IMR-90 (cell line): ENCODE data around the gene OXCT2. TPM values are rescaled to one million over a fixed set of nuclear protein-coding genes. Genes with fewer than 3 reads are reported as not detected.

Experiments used
- ATAC-seq: fragments of 200-7000 bp; cut with Tn5 transposase; 2 replicates; pipeline ENCODE4 v1.9.1; 2020; ENCODE audit warnings: low read depth, mild to moderate bottlenecking, moderate library complexity
- BruUV-seq: library from RNA; stranded (reverse); fragments of 400-500 nt; replicated peaks from 2 replicates; lab custom pipeline; 2021; lab: Mats Ljungman, UMichigan
- CTCF ChIA-PET: fragments of 300-600 bp; formaldehyde crosslinking; extraction: SDS; loops from one replicate; lab custom pipeline; 2021; ENCODE audit warnings: antibody characterized with exemption; lab: Yijun Ruan, JAX
- POLR2A ChIA-PET: fragments of 300-600 bp; sonication (Branson Sonifier 250); formaldehyde crosslinking; loops from one replicate; lab custom pipeline; 2022; ENCODE audit warnings: antibody characterized with exemption; ENCODE audit not compliant: unreplicated experiment; lab: Charles Lee
- DNase-seq: peaks from one replicate; pipeline ENCODE4 v3.0.0; 2013
- H2AFZ ChIP-seq: replicated peaks from 2 replicates; pipeline ENCODE3; 2013; ENCODE audit warnings: low read length, mild to moderate bottlenecking; ENCODE audit not compliant: poor library complexity
- H2AK5ac ChIP-seq: 2 replicates; pipeline ENCODE4 v1.6.1; 2013; ENCODE audit warnings: low read depth, low read length, inconsistent platforms
- H2AK9ac ChIP-seq: replicated peaks from 2 replicates; pipeline ENCODE3; 2013; ENCODE audit warnings: mild to moderate bottlenecking, low read depth, low read length, moderate library complexity; ENCODE audit not compliant: poor library complexity
- H2BK120ac ChIP-seq: 2 replicates; pipeline ENCODE4 v1.6.1; 2013; ENCODE audit warnings: low read depth, low read length, inconsistent platforms
- H2BK15ac ChIP-seq: 3 replicates; pipeline ENCODE4 v1.6.1; 2013; ENCODE audit warnings: low read depth, low read length, inconsistent platforms
- H2BK20ac ChIP-seq: 2 replicates; pipeline ENCODE4 v1.6.1; 2013; ENCODE audit warnings: low read depth, mild to moderate bottlenecking, inconsistent platforms, low read length, moderate library complexity
- H2BK5ac ChIP-seq: 2 replicates; pipeline ENCODE4 v1.6.1; 2013; ENCODE audit warnings: mild to moderate bottlenecking, low read depth, low read length, inconsistent platforms; ENCODE audit not compliant: poor library complexity, severe bottlenecking
- H3K14ac ChIP-seq: replicated peaks from 2 replicates; pipeline ENCODE4 v1.6.1; 2013; ENCODE audit warnings: low read depth, low read length, inconsistent platforms
- H3K18ac ChIP-seq: 2 replicates; pipeline ENCODE4 v1.6.1; 2013; ENCODE audit warnings: low read depth, low read length, control low read depth
- H3K23ac ChIP-seq: 2 replicates; pipeline ENCODE4 v1.6.1; 2013; ENCODE audit warnings: low read depth, low read length, inconsistent platforms
- H3K27ac ChIP-seq: 2 replicates; pipeline ENCODE4 v1.5.1; 2013; ENCODE audit warnings: mild to moderate bottlenecking, control low read depth, low read length; ENCODE audit not compliant: insufficient read depth
- H3K27me3 ChIP-seq: 2 replicates; pipeline ENCODE4 v1.6.1; 2013; ENCODE audit warnings: low read length; ENCODE audit not compliant: control insufficient read depth, insufficient read depth
- H3K36me3 ChIP-seq: 2 replicates; pipeline ENCODE4 v1.6.1; 2013; ENCODE audit warnings: low read length, mixed read lengths; ENCODE audit not compliant: control insufficient read depth, insufficient read depth
- H3K4ac ChIP-seq: 2 replicates; pipeline ENCODE4 v1.6.1; 2013; ENCODE audit warnings: low read depth, low read length, inconsistent platforms
- H3K4me1 ChIP-seq: 2 replicates; pipeline ENCODE4 v1.6.1; 2013; ENCODE audit warnings: low read length, mixed read lengths; ENCODE audit not compliant: control insufficient read depth, insufficient read depth
- H3K4me2 ChIP-seq: 2 replicates; pipeline ENCODE4 v1.6.1; 2013; ENCODE audit warnings: low read depth, mild to moderate bottlenecking, control low read depth, low read length, moderate library complexity
- H3K4me3 ChIP-seq: 2 replicates; pipeline ENCODE4 v1.5.1; 2013; ENCODE audit warnings: low read depth, mild to moderate bottlenecking, control low read depth, low read length, moderate library complexity; ENCODE audit not compliant: insufficient read depth
- H3K56ac ChIP-seq: 2 replicates; pipeline ENCODE4 v1.6.1; 2013; ENCODE audit warnings: low read length, inconsistent platforms; ENCODE audit not compliant: insufficient read depth; ENCODE audit errors: extremely low read depth
- H3K79me1 ChIP-seq, 2 experiments: 2 replicates each; pipeline ENCODE4 v1.6.1; 2013; ENCODE audit warnings: low read length in 2 of 2, inconsistent platforms in 1 of 2, low read depth in 1 of 2
- H3K9ac ChIP-seq: 2 replicates; pipeline ENCODE4 v1.6.1; 2013; ENCODE audit warnings: low read depth, low read length, control low read depth
- H3K9me1 ChIP-seq: 2 replicates; pipeline ENCODE4 v1.6.1; 2013; ENCODE audit warnings: low read length, inconsistent platforms; ENCODE audit not compliant: insufficient read depth
- H3K9me3 ChIP-seq: 2 replicates; pipeline ENCODE4 v1.6.1; 2013; ENCODE audit warnings: low read length; ENCODE audit not compliant: control insufficient read depth, insufficient read depth
- H4K20me1 ChIP-seq: 2 replicates; pipeline ENCODE4 v1.6.1; 2013; ENCODE audit warnings: low read length, inconsistent platforms; ENCODE audit not compliant: insufficient read depth
- H4K5ac ChIP-seq: 2 replicates; pipeline ENCODE4 v1.6.1; 2013; ENCODE audit warnings: mild to moderate bottlenecking, low read depth, low read length, control low read depth
- H4K8ac ChIP-seq, 2 experiments: 2 replicates each; pipeline ENCODE4 v1.6.1; 2013; ENCODE audit warnings: low read depth in 2 of 2, low read length in 2 of 2, control low read depth in 1 of 2, inconsistent platforms in 1 of 2
- H4K91ac ChIP-seq: 2 replicates; pipeline ENCODE4 v1.6.1; 2013; ENCODE audit warnings: low read depth, low read length, inconsistent platforms; ENCODE audit not compliant: insufficient read depth
- CHD1 ChIP-seq: IDR thresholded peaks from 2 replicates; pipeline ENCODE4 v1.6.1; 2012; ENCODE audit warnings: low read depth, low read length, improper control_type of control experiment
- CTCF ChIP-seq: conservative IDR thresholded peaks from 2 replicates; pipeline ENCODE4 v1.5.1; 2012; ENCODE audit warnings: mild to moderate bottlenecking, low read depth, low read length, improper control_type of control experiment
- MAFK ChIP-seq: IDR thresholded peaks from 2 replicates; pipeline ENCODE4 v1.6.1; 2012; ENCODE audit warnings: low read depth, low read length, improper control_type of control experiment
- SMC3 ChIP-seq: fragments of 150-350 bp; IDR thresholded peaks from 2 replicates; pipeline ENCODE4 v1.6.1; 2016; ENCODE audit warnings: low read depth, mild to moderate bottlenecking, antibody characterized with exemption, low read length, moderate library complexity
- WGBS, 2 experiments: methylation state at CpG; one replicate each; pipeline versions ENCODE4 v1.1.5 to v1.1.7; 2013; ENCODE audit warnings: missing lambda C conversion rate in 2 of 2; ENCODE audit not compliant: insufficient read length in 1 of 2; ENCODE audit errors: extremely low coverage in 2 of 2; 5-methylcytosine and 5-hydroxymethylcytosine counted together
- dilution Hi-C: fragments of 300-500 bp; cut with HindIII; formaldehyde crosslinking; loops from one replicate; pipeline ENCODE4 v1.14.3; 2018; ENCODE audit warnings: low sequenced_read_pairs; ENCODE audit not compliant: unreplicated experiment
- in situ Hi-C: fragments of 300-500 bp; cut with MboI; formaldehyde crosslinking; loops from 3 replicates; pipeline ENCODE4 v1.14.3; 2019; ENCODE audit warnings: low sequenced_read_pairs, inconsistent platforms, mixed read lengths
- intact Hi-C: fragments of 100-400 bp; cut with micrococcal nuclease; formaldehyde crosslinking; loops from 2 replicates; pipeline ENCODE4 v1.10.0; 2022
- polyA plus RNA-seq, 3 experiments: library from polyadenylated mRNA; depleted of rRNA; stranded (reverse); fragments of >200 nt; gene quantifications; 2 replicates each; pipeline ENCODE4 v1.2.3, GENCODE V29; 2012; ENCODE audit warnings: low replicate concordance in 1 of 3
- total RNA-seq: library from RNA; depleted of rRNA; stranded (reverse); fragments of >200 nt; gene quantifications from 2 replicates; pipeline ENCODE4 v1.2.3, GENCODE V29; 2012

The OXCT2 gene
- total and polyA plus RNA-seq, 2 of the 4 experiments (the other 2 are of a cell fraction): 0.18 to 0.22 TPM

DNA sequence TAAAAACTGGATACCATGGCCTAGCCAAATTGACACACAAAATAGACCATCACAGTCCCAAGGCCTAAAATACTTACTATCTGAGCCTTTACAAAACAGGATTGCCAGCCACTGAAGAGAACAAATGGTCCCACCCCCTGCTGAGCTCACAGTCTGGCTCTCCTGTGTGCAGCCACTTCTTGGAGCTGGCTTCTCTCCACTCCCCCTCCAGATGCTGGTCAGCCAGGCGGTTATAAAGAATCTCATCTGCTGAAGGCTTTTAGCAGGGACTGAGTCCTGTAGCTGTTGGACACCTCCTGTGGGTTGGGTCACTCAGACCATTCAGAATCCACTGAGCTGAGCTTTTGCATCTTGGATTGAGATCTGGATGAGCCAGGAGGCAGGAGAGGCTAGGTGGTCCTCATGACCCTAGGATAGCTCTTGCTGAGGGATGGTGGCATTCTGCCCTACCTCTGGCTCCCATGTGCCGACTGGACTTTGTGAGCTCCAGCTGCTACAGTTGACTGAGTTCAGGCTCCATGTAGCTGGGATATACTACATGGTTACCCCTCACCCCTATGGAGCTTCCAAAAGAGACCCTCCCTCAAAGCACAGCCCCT lies 16.1 kb downstream of the OXCT2 start:
- no peak overlapping the region for H2BK20ac ChIP-seq
- ATAC-seq: no peak
- no peak overlapping the region for H2BK120ac ChIP-seq
- no peak for DNase-seq
- H3K9me3 ChIP-seq: no peaks in the 10 kb centered on the region
- H4K8ac ChIP-seq: no peak overlapping the region
- H3K18ac ChIP-seq: no peak overlapping the region
- intact Hi-C loops (no loop called here), dilution Hi-C loops (no loop called here), in situ Hi-C loops (no loop called here)
- no peak overlapping the region for H2AK9ac ChIP-seq
- TF ChIP-seq CTCF (no peak), CHD1 (no peak), MAFK (no peak), SMC3 (no peak)
- 0 out of 4 replicates have a peak, but pooled peaks cover 0 to 3% of the 10 kb centered on the region in 2 experiments for H3K79me1 ChIP-seq
- no peaks in the 10 kb centered on the region for H4K20me1 ChIP-seq
- no peak overlapping the region for H4K91ac ChIP-seq
- 0 out of 2 replicates have a peak, but pooled peaks cover 8% of the 10 kb centered on the region for H3K9me1 ChIP-seq
- no peak overlapping the region for H2AFZ ChIP-seq
- no peak overlapping the region for H2AK5ac ChIP-seq
- ChIA-PET POLR2A (no interaction called here), CTCF (no interaction called here)
- no peak overlapping the region for H3K4me3 ChIP-seq
- no CpG with 5 or more reads among the region's 2 CpGs for WGBS, 2 experiments
- H2BK5ac ChIP-seq: no peak overlapping the region
- H3K36me3 ChIP-seq: peaks cover 52% of the 10 kb centered on the region
- no peak overlapping the region for H3K14ac ChIP-seq
- H2BK15ac ChIP-seq: no peak overlapping the region
- no peaks in the 10 kb centered on the region for H3K27me3 ChIP-seq
- H3K56ac ChIP-seq: no peak overlapping the region
- no TSS peak for BruUV-seq
- H4K5ac ChIP-seq: no peak overlapping the region
- H3K4me1 ChIP-seq: no peaks in the 10 kb centered on the region; the same call in 1 of the 2 replicates
- no peak overlapping the region for H3K4ac ChIP-seq
- H3K23ac ChIP-seq: no peak overlapping the region
- H3K9ac ChIP-seq: no peak overlapping the region
- H3K4me2 ChIP-seq: no peak overlapping the region
- H3K27ac ChIP-seq: no peak overlapping the region
